ENCODE results near the gene GINS2. TPM values are rescaled to one million over a fixed set of nuclear protein-coding genes. Genes with fewer than 3 reads are reported as not detected.

GINS2 gene
- total RNA-seq, 1 experiment from 2014 or later: 20.2 TPM

DNA sequence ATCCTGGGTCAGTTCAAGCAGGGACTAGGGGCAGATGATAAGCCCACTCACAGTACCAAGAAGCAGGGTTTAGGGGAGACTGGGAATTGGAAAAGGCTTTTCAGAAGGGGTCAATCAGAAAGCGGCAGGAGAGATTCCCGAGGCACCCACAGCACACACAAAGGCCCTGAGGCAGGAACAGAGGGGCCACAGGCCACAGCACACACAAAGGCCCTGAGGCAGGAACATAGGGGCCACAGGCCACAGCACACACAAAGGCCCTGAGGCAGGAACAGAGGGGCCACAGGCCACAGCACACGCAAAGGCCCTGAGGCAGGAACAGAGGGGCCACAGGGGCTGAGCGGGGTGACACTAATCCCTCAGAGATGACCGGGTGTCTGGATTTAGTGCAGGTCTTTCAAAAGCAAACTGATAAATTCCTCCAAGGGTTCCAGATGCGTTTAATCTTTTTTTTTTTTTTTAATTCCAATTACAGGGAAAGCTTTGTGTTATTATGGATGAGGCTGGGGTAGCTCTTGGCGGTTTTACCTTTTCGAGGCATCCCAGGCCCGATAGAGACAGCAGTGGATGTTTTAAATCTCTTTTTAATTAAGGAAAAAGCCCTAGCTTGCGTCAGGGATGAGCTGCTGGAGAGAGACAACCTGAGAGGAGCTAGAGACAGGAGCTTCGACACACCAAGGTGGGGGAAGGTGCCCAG lies 31.0 kb upstream of the GINS2 start:
- H3K4me3 ChIP-seq: no peak overlapping the region
- H3K9me2 ChIP-seq (ENCODE audit: insufficient read depth): no peaks in the 10 kb centered on the region
- no peaks in the 10 kb centered on the region for H3K79me2 ChIP-seq (ENCODE audit: low read depth)
- H3K4me1 ChIP-seq (replicated peaks; ENCODE audit: insufficient read depth): peaks cover 28% of the 10 kb centered on the region
- H3K36me3 ChIP-seq (ENCODE audit: low read depth): no peaks in the 10 kb centered on the region
- POLR2A ChIA-PET (ENCODE audit: unreplicated experiment): interaction anchor here (0.6 kb wide), 3 partner anchors 41 to 329 kb away, joined by 3 to 7 read pairs (median 3); no protein-coding TSS in a partner anchor
- no peak overlapping the region for H2AFZ ChIP-seq
- H4K20me1 ChIP-seq (ENCODE audit: insufficient read depth): peaks cover 19% of the 10 kb centered on the region
- 0 out of 2 replicates have a peak overlapping the region, but pooled peaks have one; percentile 11 for H3K27ac ChIP-seq
- H3K9me3 ChIP-seq (ENCODE audit: insufficient read depth, low read depth): no peaks in the 10 kb centered on the region
- no peak for DNase-seq
- H3F3A ChIP-seq (ENCODE audit: insufficient read depth, low read depth): peaks cover 25% of the 10 kb centered on the region; the same call in 1 of the 2 replicates
- no TSS peak for BruUV-seq (replicated peaks)
- no peak for TF ChIP-seq EZH2 (IDR thresholded peaks at IDR 0.05; ENCODE audit: low read depth)
- TF ChIP-seq, protein P1, sequence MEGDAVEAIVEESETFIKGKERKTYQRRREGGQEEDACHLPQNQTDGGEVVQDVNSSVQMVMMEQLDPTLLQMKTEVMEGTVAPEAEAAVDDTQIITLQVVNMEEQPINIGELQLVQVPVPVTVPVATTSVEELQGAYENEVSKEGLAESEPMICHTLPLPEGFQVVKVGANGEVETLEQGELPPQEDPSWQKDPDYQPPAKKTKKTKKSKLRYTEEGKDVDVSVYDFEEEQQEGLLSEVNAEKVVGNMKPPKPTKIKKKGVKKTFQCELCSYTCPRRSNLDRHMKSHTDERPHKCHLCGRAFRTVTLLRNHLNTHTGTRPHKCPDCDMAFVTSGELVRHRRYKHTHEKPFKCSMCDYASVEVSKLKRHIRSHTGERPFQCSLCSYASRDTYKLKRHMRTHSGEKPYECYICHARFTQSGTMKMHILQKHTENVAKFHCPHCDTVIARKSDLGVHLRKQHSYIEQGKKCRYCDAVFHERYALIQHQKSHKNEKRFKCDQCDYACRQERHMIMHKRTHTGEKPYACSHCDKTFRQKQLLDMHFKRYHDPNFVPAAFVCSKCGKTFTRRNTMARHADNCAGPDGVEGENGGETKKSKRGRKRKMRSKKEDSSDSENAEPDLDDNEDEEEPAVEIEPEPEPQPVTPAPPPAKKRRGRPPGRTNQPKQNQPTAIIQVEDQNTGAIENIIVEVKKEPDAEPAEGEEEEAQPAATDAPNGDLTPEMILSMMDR (conservative IDR thresholded peaks at IDR 0.05): no peak
- H3K27me3 ChIP-seq (ENCODE audit: insufficient read depth, low read depth): no peaks in the 10 kb centered on the region
- intact Hi-C loops (cut with micrococcal nuclease; ENCODE audit: unreplicated experiment): loop anchor here (2.0 to 10.0 kb wide), 2 partner anchors 27 to 55 kb away; no protein-coding TSS in a partner anchor
- CTCF ChIA-PET: interaction anchor here (0.6 to 1.1 kb wide), 8 partner anchors 10 to 517 kb away, joined by 3 to 6 read pairs (median 4); no protein-coding TSS in a partner anchor
- no peak overlapping the region for H3K4me2 ChIP-seq

DNA sequence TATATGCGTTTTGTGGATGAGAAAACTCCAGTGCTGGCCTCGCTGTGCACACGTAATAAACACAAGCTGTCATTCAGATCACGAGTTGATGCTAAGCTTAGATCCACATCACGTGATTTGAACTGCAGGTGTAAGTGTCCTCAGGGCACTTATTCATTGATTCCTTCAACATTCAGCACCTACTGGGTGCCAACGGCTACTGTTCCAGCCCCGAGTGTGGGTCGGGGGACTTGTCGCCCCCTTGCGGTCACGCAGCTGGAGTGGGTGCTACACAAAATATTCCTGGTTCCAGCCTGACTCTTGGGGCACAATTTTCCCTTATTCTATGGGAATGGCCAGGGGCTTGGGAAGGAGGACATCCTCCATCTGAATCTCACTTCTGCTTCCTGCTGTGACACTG lies 29.9 kb upstream of the GINS2 start:
- Histone ChIP-seq H4K20me1 (ENCODE audit: insufficient read depth) (peaks cover 19% of the 10 kb centered on the region), H3K4me3 (no peak overlapping the region), H3K9me2 (ENCODE audit: insufficient read depth) (no peaks in the 10 kb centered on the region), H3K9me3 (ENCODE audit: insufficient read depth, low read depth) (no peaks in the 10 kb centered on the region), H3K27me3 (ENCODE audit: insufficient read depth, low read depth) (no peaks in the 10 kb centered on the region), H3K36me3 (ENCODE audit: low read depth) (no peaks in the 10 kb centered on the region), H3F3A (ENCODE audit: insufficient read depth, low read depth) (peaks cover 25% of the 10 kb centered on the region; the same call in 1 of the 2 replicates), H3K79me2 (ENCODE audit: low read depth) (no peaks in the 10 kb centered on the region), H3K4me2 (no peak overlapping the region), H3K27ac (no peak overlapping the region), H2AFZ (no peak overlapping the region), H3K4me1 (replicated peaks; ENCODE audit: insufficient read depth) (peaks cover 28% of the 10 kb centered on the region)
- no peak for TF ChIP-seq EZH2 (IDR thresholded peaks at IDR 0.05; ENCODE audit: low read depth)
- TF ChIP-seq, protein P1 (conservative IDR thresholded peaks at IDR 0.05): no peak; the same call in 1 of the 2 replicates
- BruUV-seq (replicated peaks): no TSS peak
- intact Hi-C loops (cut with micrococcal nuclease; ENCODE audit: unreplicated experiment): no loop called here
- ChIA-PET POLR2A (ENCODE audit: unreplicated experiment) (no interaction called here), CTCF (interaction anchor here (0.5 kb wide), 1 partner anchor 59 kb away, joined by 4 read pairs; no protein-coding TSS in a partner anchor)
- DNase-seq: no peak

DNA sequence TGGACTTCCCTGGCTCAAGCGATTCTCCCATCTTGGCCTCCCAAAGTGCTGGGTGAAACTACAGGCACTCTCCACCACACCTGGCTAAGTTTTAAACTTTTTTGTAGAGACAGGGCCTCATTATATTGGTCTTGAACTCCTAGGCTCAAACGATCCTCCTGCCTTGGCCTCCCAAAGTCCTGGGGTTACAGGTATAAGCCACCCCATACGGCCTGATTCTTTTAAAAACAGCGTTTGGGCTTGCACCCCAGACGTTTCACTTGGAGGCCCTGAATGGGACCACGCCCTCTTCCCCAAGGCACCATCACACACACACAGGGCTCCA lies 29.4 kb upstream of the GINS2 start:
- no peaks in the 10 kb centered on the region for H3K27me3 ChIP-seq (ENCODE audit: insufficient read depth, low read depth)
- no peak overlapping the region for H2AFZ ChIP-seq
- TF ChIP-seq, protein P1 (conservative IDR thresholded peaks at IDR 0.05): peak; percentile 37; the same call in 1 of the 2 replicates
- no peak for TF ChIP-seq EZH2 (IDR thresholded peaks at IDR 0.05; ENCODE audit: low read depth)
- no peaks in the 10 kb centered on the region for H3K79me2 ChIP-seq (ENCODE audit: low read depth)
- intact Hi-C loops (cut with micrococcal nuclease; ENCODE audit: unreplicated experiment): no loop called here
- H3K9me2 ChIP-seq (ENCODE audit: insufficient read depth): no peaks in the 10 kb centered on the region
- H3K4me3 ChIP-seq: no peak overlapping the region
- CTCF ChIA-PET: no interaction called here
- peaks cover 28% of the 10 kb centered on the region for H3K4me1 ChIP-seq (replicated peaks; ENCODE audit: insufficient read depth)
- POLR2A ChIA-PET (ENCODE audit: unreplicated experiment): no interaction called here
- no peaks in the 10 kb centered on the region for H3K9me3 ChIP-seq (ENCODE audit: insufficient read depth, low read depth)
- H4K20me1 ChIP-seq (ENCODE audit: insufficient read depth): peaks cover 14% of the 10 kb centered on the region
- no peak for DNase-seq
- peaks cover 25% of the 10 kb centered on the region; the same call in 1 of the 2 replicates for H3F3A ChIP-seq (ENCODE audit: insufficient read depth, low read depth)
- BruUV-seq (replicated peaks): no TSS peak
- no peak overlapping the region for H3K27ac ChIP-seq
- H3K4me2 ChIP-seq: no peak overlapping the region
- no peaks in the 10 kb centered on the region for H3K36me3 ChIP-seq (ENCODE audit: low read depth)
